Esophagus mucosa (tissue), 1 donor: ENCODE measurements around the gene DTNBP1. TPM values are rescaled to one million over a fixed set of nuclear protein-coding genes. Genes with fewer than 3 reads are reported as not detected.

ENCODE experiments used
- ATAC-seq: fragments of 200-7000 bp; cut with Tn5 transposase; one replicate; pipeline ENCODE4 v1.9.1; 2020
- total RNA-seq: library from RNA; stranded (reverse); gene quantifications from one replicate; pipeline ENCODE4 v1.2.4, GENCODE V29; 2023
- donor health status: DM: yes; HTN: yes; CAD: no.

Gene DTNBP1
- total RNA-seq, 1 donor from 2014 or later, result 9.9 TPM

DNA sequence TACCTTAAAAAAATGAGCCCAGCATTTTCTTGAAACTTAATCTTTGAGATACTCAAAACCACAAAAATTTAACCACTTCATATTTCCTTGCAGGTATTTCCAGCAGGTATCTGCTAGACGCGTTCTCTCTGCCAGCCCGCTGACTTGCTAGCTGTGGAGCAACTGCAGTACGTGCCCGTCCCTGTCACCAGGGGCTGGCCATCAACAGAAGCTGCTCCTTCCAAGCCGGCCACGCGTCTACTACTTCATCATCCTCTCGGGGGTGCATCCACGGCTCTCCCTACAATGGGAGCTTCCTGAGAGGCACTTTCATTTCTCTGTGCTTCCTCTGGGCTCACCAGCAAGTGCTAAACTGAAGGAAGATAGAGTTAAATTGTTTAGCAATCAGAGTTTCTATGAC is 132.4 kb downstream of the DTNBP1 start:
- ATAC-seq, result no peak

GRCh38 chr6:15528870-15529269 is 134.0 kb downstream of the DTNBP1 start:
- no peak for ATAC-seq

DNA sequence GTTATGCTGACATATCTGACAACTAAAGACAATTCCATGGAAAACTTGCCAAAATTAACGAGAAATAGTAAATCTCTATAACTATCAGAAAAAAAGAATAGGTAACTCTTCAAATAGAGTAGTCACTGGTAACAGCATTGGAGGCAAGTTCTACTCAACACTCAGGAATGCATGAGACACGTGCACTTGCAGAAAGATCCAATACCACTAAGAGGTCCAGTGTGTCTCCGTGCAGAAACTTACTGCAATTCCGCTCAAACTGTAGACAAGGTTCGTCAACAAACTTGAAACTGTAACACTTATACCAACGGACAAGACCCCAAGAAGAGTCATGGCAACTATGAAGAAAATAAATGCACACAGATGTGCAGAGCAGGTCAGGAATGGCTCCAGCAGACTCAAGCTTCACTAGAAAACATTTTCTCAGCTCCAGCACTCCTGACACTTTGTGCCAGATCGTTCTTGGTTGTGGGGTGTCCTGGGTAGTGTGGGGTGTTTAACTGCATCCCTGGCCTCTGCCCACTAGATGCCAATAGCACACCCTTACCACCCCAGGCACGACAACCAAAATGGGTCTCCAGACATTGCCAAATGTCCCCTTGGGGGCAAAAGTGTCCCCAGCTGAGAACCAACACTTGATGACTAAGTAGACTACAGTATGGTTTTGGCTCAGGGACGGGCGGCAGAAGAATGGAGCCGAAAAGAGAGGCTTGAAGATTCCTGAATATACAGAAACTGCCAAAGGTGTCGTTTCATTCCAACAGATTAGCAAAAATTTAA is 134.8 kb downstream of the DTNBP1 start:
- ATAC-seq, result no peak

- ATAC-seq, result no peak
Measured at GRCh38 chr6:15526212-15526701, 136.6 kb downstream of the DTNBP1 start.

- ATAC-seq, result no peak
Measured at GRCh38 chr6:15524861-15525401, 137.9 kb downstream of the DTNBP1 start.

DNA sequence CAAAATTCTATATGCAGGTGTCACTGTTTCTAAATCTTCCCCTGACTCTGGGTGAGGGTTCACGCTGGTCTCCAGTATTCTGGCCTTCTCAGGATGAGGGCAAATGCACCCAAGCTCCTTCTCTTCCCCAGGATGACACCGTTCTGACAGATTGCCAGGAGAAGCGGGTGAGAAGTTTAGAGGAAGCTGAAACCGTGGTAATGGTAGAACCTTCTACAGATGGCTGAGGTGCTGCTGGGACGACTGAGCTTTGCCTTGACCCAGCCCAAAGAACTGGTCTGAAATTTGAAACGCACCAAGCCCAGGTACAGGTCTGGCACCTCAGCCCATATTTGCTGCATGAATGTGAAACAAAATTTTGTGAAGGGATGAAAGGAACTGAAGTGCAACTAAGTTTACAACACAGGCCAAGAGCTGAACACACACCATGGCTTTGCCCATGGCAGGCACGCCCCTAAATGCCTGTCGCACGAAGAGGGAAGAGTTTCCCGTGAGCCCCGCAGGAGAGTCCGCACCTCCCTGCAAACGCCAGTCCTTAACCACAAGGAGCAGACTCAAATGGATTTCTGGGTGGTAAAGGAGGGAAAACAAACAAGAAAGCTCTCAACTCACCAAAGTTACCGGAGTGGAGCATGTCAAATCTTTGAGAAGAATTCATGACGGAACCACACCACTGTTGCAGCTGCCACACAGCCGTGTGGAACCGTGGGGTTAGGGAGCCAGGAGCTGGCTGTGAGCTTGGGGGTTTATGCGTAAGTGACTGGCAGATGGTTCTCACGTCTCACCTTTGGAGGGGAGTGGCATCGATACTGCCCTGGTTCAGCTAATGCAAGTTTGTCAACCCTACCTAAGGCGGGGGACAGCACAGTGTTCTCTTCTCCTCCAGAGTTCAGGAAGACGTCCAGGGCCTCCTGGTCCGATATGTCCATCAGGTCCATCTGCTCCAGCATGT is 138.9 kb downstream of the DTNBP1 start:
- no peak for ATAC-seq

DNA sequence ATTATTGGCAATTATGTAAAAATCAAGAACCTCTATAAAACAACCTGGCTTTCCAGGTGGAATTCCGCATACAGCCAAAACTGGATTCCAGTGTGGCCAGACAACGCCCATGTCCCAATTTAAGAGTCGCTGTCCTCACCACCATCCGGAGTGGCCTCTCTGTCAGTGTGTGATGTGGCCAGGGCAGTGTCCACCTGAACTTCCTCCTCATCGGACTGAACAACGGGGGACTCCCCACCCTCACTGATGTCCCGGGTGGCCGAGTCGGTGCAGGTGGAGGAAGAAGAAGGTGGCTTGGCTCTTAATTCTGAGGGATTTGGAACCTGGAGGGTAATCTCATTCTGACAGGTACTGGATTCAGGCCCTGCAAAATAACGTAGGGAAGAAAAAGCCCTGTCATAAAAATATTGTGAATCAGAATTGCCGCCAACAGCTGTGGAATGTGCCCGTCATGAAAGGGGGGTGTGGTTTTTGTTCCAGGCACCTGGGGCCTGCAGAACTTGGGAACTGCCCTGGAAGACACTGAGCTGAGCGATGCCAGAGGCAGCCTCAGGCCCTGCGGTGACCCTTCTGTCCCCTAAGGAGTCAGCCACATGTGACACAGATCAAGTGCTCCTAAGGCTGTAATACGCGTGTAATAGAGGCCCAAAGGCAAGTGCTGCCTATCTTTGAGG is 139.8 kb downstream of the DTNBP1 start:
- no peak for ATAC-seq

DNA sequence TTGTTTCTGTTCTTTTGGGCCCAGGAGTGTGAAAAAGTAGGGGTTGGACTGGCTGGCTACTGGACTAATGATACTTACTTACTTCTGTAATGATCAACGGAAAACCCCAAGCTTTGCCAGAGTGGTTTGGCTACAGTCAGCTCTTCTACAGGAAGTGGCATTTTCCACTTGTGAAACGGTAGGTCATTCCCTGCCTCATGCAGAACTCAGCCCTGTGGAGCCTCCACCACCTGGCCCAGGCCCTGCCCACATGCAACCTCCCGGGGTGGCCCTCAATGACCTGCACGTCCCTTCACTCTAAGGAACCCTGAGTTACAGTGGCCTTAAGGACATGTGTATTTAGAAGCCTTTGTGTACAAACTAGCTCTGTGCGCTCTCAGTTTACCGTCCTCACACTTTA is 140.4 kb downstream of the DTNBP1 start:
- ATAC-seq, result no peak

DNA sequence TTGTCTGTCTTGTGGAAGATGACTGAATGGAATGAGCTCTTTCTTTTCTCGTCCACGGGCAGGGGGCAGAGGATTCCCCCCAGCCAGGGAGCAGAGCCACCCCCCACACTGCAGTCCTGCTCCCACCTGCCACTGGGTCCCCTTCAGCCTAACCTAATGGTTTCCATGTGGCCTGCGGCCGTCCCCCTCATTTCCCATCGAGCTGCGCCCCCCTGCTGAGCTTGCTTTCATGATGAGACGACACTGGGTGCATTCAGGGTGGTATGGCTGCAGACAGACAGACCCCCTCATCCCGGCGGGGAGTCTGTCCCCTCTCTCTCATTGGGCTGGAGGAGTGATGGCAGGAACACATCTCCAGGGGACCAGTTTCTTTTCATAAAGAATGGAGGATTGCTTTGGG is 140.8 kb downstream of the DTNBP1 start:
- no peak for ATAC-seq

GRCh38 chr6:15521582-15521981 is 141.2 kb downstream of the DTNBP1 start:
- ATAC-seq, result no peak

- ATAC-seq, result no peak
Measured at GRCh38 chr6:15520626-15521203, 142.1 kb downstream of the DTNBP1 start.

- ATAC-seq, result no peak
Measured at GRCh38 chr6:15519681-15520080, 143.1 kb downstream of the DTNBP1 start.

- ATAC-seq, result no peak
Measured at GRCh38 chr6:15518878-15519277, 143.9 kb downstream of the DTNBP1 start.

DNA sequence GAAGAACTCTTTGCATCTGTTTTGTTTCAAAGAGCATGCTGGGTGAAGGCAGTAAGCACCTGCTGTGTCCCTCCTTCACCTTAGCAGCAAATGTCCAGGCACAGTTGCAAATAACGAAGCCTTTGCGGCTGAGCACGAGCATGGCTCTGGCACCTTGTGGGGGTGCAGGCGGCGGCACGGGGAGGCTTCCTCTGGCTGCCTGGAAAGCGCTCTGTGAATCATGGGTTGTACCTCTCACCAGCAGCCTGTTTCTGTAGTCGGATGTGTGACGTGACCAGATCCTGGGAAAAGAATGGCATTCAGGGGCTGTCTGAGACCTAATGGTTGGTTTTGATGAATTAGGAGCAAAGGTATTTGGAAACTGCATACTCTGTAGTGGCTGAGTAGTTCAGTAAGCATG is 144.8 kb downstream of the DTNBP1 start:
- no peak for ATAC-seq

- ATAC-seq, result no peak
Measured at GRCh38 chr6:15517600-15517999, 145.2 kb downstream of the DTNBP1 start.

- ATAC-seq, result no peak
Measured at GRCh38 chr6:15516923-15517560, 145.8 kb downstream of the DTNBP1 start.

- no peak for ATAC-seq
Measured at GRCh38 chr6:15516378-15516777, 146.4 kb downstream of the DTNBP1 start.

- ATAC-seq, result no peak
Measured at GRCh38 chr6:15515660-15516375, 147.0 kb downstream of the DTNBP1 start.

DNA sequence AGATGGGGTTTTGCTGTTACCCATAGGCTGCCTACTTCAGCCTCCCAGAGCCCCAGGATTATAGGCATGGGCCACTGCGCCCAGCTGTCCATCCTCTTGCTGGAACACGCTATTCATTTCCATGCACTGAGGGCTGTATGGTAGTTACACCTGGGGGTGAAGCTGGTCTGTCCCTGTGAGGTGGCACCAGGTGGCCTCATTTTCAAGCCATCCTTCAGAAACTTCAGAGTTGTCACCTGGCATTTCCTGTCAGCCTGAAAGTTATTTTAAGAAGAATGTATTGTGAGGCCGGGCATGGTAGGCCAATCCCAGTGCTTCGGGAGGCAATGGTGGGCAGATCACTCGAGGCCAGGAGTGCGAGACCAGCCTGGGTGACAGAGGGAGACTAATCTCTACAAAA is 147.6 kb downstream of the DTNBP1 start:
- no peak for ATAC-seq

- peak; percentile 72 for ATAC-seq
Measured at GRCh38 chr6:15513801-15514711, 148.8 kb downstream of the DTNBP1 start.
